Fibroblast of lung (primary cell): ENCODE results near the gene KCND3. TPM values are rescaled to one million over a fixed set of nuclear protein-coding genes. Genes with fewer than 3 reads are reported as not detected.

Experiments used
- DNase-seq, 2 donors: peaks; one replicate each; pipeline versions ENCODE4 v3.0.0 to v3.0.0-alpha.2; 2010; ENCODE audit warnings: low read depth in 2 of 2
- H2AFZ ChIP-seq: 2 replicates; pipeline ENCODE4 v1.5.1; 2012; ENCODE audit warnings: low read length, control low read depth, inconsistent platforms
- H3K27ac ChIP-seq: 2 replicates; pipeline ENCODE4 v1.5.1; 2011; ENCODE audit warnings: low read length, control low read depth; ENCODE audit not compliant: insufficient read depth
- H3K27me3 ChIP-seq: 2 replicates; pipeline ENCODE4 v1.5.1; 2011; ENCODE audit warnings: mild to moderate bottlenecking, low read length; ENCODE audit not compliant: control insufficient read depth, insufficient read depth
- H3K36me3 ChIP-seq: 2 replicates; pipeline ENCODE4 v1.5.1; 2011; ENCODE audit warnings: low read length; ENCODE audit not compliant: control insufficient read depth, insufficient read depth
- H3K4me1 ChIP-seq: 2 replicates; pipeline ENCODE4 v1.5.1; 2011; ENCODE audit warnings: low read length; ENCODE audit not compliant: control insufficient read depth, insufficient read depth; ENCODE audit errors: extremely low read depth
- H3K4me2 ChIP-seq: 2 replicates; pipeline ENCODE4 v1.5.1; 2011; ENCODE audit warnings: low read length, control low read depth; ENCODE audit not compliant: insufficient read depth; ENCODE audit errors: extremely low read depth
- H3K4me3 ChIP-seq, 4 experiments: fragments of 200-600 bp in 1 of 4; sonication (generic) in 1 of 4; replicated peaks in 1 of 4; 2 replicates each; pipeline ENCODE4 v1.5.1; 2011 to 2016; ENCODE audit warnings: low read length in 4 of 4, low read depth in 3 of 4, mild to moderate bottlenecking in 3 of 4, control low read depth in 2 of 4, inconsistent platforms in 1 of 4, mixed read lengths in 1 of 4; ENCODE audit not compliant: insufficient read depth in 1 of 4; ENCODE audit errors: control extremely low read depth in 1 of 4
- H3K79me2 ChIP-seq: 2 replicates; pipeline ENCODE4 v1.5.1; 2012; ENCODE audit warnings: mild to moderate bottlenecking, low read length, inconsistent platforms; ENCODE audit not compliant: control insufficient read depth, insufficient read depth
- H3K9ac ChIP-seq: 2 replicates; pipeline ENCODE4 v1.5.1; 2011; ENCODE audit warnings: mild to moderate bottlenecking, low read length, control low read depth; ENCODE audit not compliant: insufficient read depth
- H3K9me3 ChIP-seq: 2 replicates; pipeline ENCODE4 v1.5.1; 2012; ENCODE audit warnings: low read depth, low read length; ENCODE audit not compliant: control insufficient read depth, insufficient read depth
- H4K20me1 ChIP-seq: 2 replicates; pipeline ENCODE4 v1.5.1; 2011; ENCODE audit warnings: low read length; ENCODE audit not compliant: control insufficient read depth, insufficient read depth; ENCODE audit errors: extremely low read depth
- CTCF ChIP-seq, 2 donors: IDR thresholded peaks in 1 of 2; conservative IDR thresholded peaks in 1 of 2; 1 replicate in 1 of 2; 2 replicates in 1 of 2; pipeline ENCODE4 v1.5.1; 2011 to 2012; ENCODE audit warnings: low read length in 2 of 2, control low read depth in 1 of 2, inconsistent platforms in 1 of 2, low read depth in 1 of 2, mild to moderate bottlenecking in 1 of 2
- EZH2 ChIP-seq: IDR thresholded peaks from 2 replicates; pipeline ENCODE4 v1.5.1; 2012; ENCODE audit warnings: low read length, control low read depth, mild to moderate bottlenecking; ENCODE audit errors: missing control alignments
- polyA plus RNA-seq, 2 donors: library from polyadenylated mRNA; depleted of rRNA in 1 of 2; stranded (reverse) in 1 of 2; unstranded in 1 of 2; fragments of >200 nt; gene quantifications; 2 replicates each; pipeline ENCODE4 v1.2.1, GENCODE V29; 2011 to 2012; ENCODE audit warnings: missing spikeins in 1 of 2
- total RNA-seq: library from RNA; depleted of rRNA; stranded (reverse); fragments of >200 nt; gene quantifications from 2 replicates; pipeline ENCODE4 v1.2.1, GENCODE V29; 2014

Gene KCND3
- total and polyA plus RNA-seq, 2 donors (not counting 1 experiment from before 2014, with no cell fraction given), result 0.66 to 9.3 TPM

GRCh38 chr1:111768625-111769024 is 220.8 kb downstream of the KCND3 start:
- H3K79me2 ChIP-seq, result no peaks in the 10 kb centered on the region
- no peak overlapping the region for H3K27ac ChIP-seq
- H3K4me1 ChIP-seq, result no peaks in the 10 kb centered on the region
- H3K36me3 ChIP-seq, result peaks cover 2% of the 10 kb centered on the region
- no peak overlapping the region for H3K4me3 ChIP-seq
- H3K9ac ChIP-seq, result no peak overlapping the region
- no peak overlapping the region for H3K4me2 ChIP-seq
- H3K9me3 ChIP-seq, result no peaks in the 10 kb centered on the region
- H2AFZ ChIP-seq, result no peak overlapping the region
- no peak for DNase-seq
- H4K20me1 ChIP-seq, result no peaks in the 10 kb centered on the region
- H3K27me3 ChIP-seq, result no peaks in the 10 kb centered on the region
- TF ChIP-seq CTCF (conservative IDR thresholded peaks at IDR 0.05 in 1 of 2, IDR thresholded peaks at IDR 0.05 in 1 of 2; ENCODE audit: low read depth in 1 of 2, low read length in 2 of 2) (no peak), EZH2 (no peak)

- no peaks in the 10 kb centered on the region for H3K79me2 ChIP-seq
- H3K9ac ChIP-seq, result no peak overlapping the region
- H3K4me3 ChIP-seq, result no peak overlapping the region
- no peaks in the 10 kb centered on the region for H3K27me3 ChIP-seq
- H3K9me3 ChIP-seq, result no peaks in the 10 kb centered on the region
- H3K4me2 ChIP-seq, result no peak overlapping the region
- peaks cover 3% of the 10 kb centered on the region for H3K36me3 ChIP-seq
- no peak overlapping the region for H2AFZ ChIP-seq
- no peaks in the 10 kb centered on the region for H4K20me1 ChIP-seq
- no peak for DNase-seq
- TF ChIP-seq EZH2 (no peak), CTCF (conservative IDR thresholded peaks at IDR 0.05 in 1 of 2, IDR thresholded peaks at IDR 0.05 in 1 of 2; ENCODE audit: low read depth in 1 of 2, low read length in 2 of 2) (no peak)
- H3K27ac ChIP-seq, result no peak overlapping the region
- no peaks in the 10 kb centered on the region for H3K4me1 ChIP-seq
Observed at GRCh38 chr1:111768023-111768422, 221.4 kb downstream of the KCND3 start.

GRCh38 chr1:111762332-111762731 is 227.1 kb downstream of the KCND3 start:
- Histone ChIP-seq H3K4me1 (peaks cover 7% of the 10 kb centered on the region), H4K20me1 (no peaks in the 10 kb centered on the region), H3K79me2 (peaks cover 8% of the 10 kb centered on the region), H3K4me3 (no peak overlapping the region), H3K4me2 (no peak overlapping the region), H3K9me3 (no peaks in the 10 kb centered on the region), H3K27ac (no peak overlapping the region), H3K9ac (no peak overlapping the region), H2AFZ (no peak overlapping the region), H3K27me3 (no peaks in the 10 kb centered on the region), H3K36me3 (peaks cover 6% of the 10 kb centered on the region)
- TF ChIP-seq EZH2, result no peak
- no peak for TF ChIP-seq CTCF (conservative IDR thresholded peaks at IDR 0.05 in 1 of 2, IDR thresholded peaks at IDR 0.05 in 1 of 2; ENCODE audit: low read depth in 1 of 2, low read length in 2 of 2)
- no peak for DNase-seq
